Astrocyte (in vitro differentiated cells and primary cell): ENCODE results near the gene PLA2G2F. TPM values are rescaled to one million over a fixed set of nuclear protein-coding genes. Genes with fewer than 3 reads are reported as not detected.

Source experiments
- DNase-seq: peaks from one replicate; pipeline ENCODE4 v3.0.0-alpha.2; 2010; ENCODE audit warnings: low read depth
- FAIRE-seq: peaks from 2 replicates; lab custom pipeline; 2011; peaks lifted over from hg19 to GRCh38; lab: Jason Lieb, UNC
- H2AFZ ChIP-seq: 2 replicates; pipeline ENCODE4 v1.6.0; 2012; ENCODE audit warnings: low read depth, low read length, inconsistent platforms
- H3K27ac ChIP-seq: 2 replicates; pipeline ENCODE4 v1.5.1; 2011; ENCODE audit warnings: low read depth, low read length, inconsistent platforms
- H3K27me3 ChIP-seq: 2 replicates; pipeline ENCODE4 v1.6.0; 2011; ENCODE audit warnings: low read length, inconsistent platforms; ENCODE audit not compliant: insufficient read depth
- H3K36me3 ChIP-seq: 2 replicates; pipeline ENCODE4 v1.5.1; 2011; ENCODE audit warnings: low read length, inconsistent platforms; ENCODE audit not compliant: insufficient read depth
- H3K4me1 ChIP-seq: 2 replicates; pipeline ENCODE4 v1.5.1; 2011; ENCODE audit warnings: low read length, inconsistent platforms; ENCODE audit not compliant: insufficient read depth
- H3K4me2 ChIP-seq: 2 replicates; pipeline ENCODE4 v1.6.0; 2012; ENCODE audit warnings: low read length, inconsistent platforms
- H3K4me3 ChIP-seq: 2 replicates; pipeline ENCODE4 v1.5.1; 2011; ENCODE audit warnings: low read depth, mild to moderate bottlenecking, low read length, inconsistent platforms; ENCODE audit not compliant: insufficient read depth
- H3K79me2 ChIP-seq: 2 replicates; pipeline ENCODE4 v1.6.0; 2012; ENCODE audit warnings: mild to moderate bottlenecking, low read length, inconsistent platforms; ENCODE audit not compliant: insufficient read depth
- H3K9ac ChIP-seq: 2 replicates; pipeline ENCODE4 v1.6.0; 2012; ENCODE audit warnings: mild to moderate bottlenecking, low read length, inconsistent platforms
- H3K9me3 ChIP-seq: 2 replicates; pipeline ENCODE4 v1.5.1; 2012; ENCODE audit warnings: low read depth, mild to moderate bottlenecking, low read length, inconsistent platforms; ENCODE audit not compliant: insufficient read depth
- H4K20me1 ChIP-seq: 2 replicates; pipeline ENCODE4 v1.6.0; 2012; ENCODE audit warnings: low read length, inconsistent platforms; ENCODE audit not compliant: insufficient read depth
- H3K27ac Mint-ChIP-seq: one replicate; pipeline ENCODE4 v1.8.0; 2021; ENCODE audit warnings: mild to moderate bottlenecking, mixed read lengths; ENCODE audit not compliant: unreplicated experiment
- H3K27me3 Mint-ChIP-seq: one replicate; pipeline ENCODE4 v1.8.0; 2021; ENCODE audit warnings: low read depth, mixed read lengths; ENCODE audit not compliant: unreplicated experiment
- H3K36me3 Mint-ChIP-seq: one replicate; pipeline ENCODE4 v1.8.0; 2021; ENCODE audit warnings: low read depth, mixed read lengths; ENCODE audit not compliant: unreplicated experiment
- H3K4me1 Mint-ChIP-seq: one replicate; pipeline ENCODE4 v1.8.0; 2021; ENCODE audit warnings: low read depth, mixed read lengths; ENCODE audit not compliant: unreplicated experiment
- H3K4me3 Mint-ChIP-seq: one replicate; pipeline ENCODE4 v1.8.0; 2021; ENCODE audit warnings: mild to moderate bottlenecking, moderate library complexity, mixed read lengths; ENCODE audit not compliant: unreplicated experiment
- H3K9me3 Mint-ChIP-seq: one replicate; pipeline ENCODE4 v1.8.0; 2021; ENCODE audit warnings: mild to moderate bottlenecking, mixed read lengths; ENCODE audit not compliant: unreplicated experiment
- EZH2 ChIP-seq: IDR thresholded peaks from 2 replicates; pipeline ENCODE4 v1.6.1; 2012; ENCODE audit warnings: mild to moderate bottlenecking, low read length, inconsistent platforms; ENCODE audit not compliant: insufficient read depth
- total RNA-seq: library from RNA; stranded (reverse); gene quantifications from 2 replicates; pipeline ENCODE4 v1.2.1, GENCODE V29; 2021
- TF ChIP-seq, protein P1 (sequence below): IDR thresholded peaks from 2 replicates; pipeline ENCODE4 v1.5.1; 2011; ENCODE audit warnings: low read depth, mild to moderate bottlenecking, inconsistent platforms, low read length, moderate library complexity; ENCODE audit not compliant: insufficient read depth

The PLA2G2F gene
- total RNA-seq, 1 donor from 2014 or later, result 0.23 TPM

DNA sequence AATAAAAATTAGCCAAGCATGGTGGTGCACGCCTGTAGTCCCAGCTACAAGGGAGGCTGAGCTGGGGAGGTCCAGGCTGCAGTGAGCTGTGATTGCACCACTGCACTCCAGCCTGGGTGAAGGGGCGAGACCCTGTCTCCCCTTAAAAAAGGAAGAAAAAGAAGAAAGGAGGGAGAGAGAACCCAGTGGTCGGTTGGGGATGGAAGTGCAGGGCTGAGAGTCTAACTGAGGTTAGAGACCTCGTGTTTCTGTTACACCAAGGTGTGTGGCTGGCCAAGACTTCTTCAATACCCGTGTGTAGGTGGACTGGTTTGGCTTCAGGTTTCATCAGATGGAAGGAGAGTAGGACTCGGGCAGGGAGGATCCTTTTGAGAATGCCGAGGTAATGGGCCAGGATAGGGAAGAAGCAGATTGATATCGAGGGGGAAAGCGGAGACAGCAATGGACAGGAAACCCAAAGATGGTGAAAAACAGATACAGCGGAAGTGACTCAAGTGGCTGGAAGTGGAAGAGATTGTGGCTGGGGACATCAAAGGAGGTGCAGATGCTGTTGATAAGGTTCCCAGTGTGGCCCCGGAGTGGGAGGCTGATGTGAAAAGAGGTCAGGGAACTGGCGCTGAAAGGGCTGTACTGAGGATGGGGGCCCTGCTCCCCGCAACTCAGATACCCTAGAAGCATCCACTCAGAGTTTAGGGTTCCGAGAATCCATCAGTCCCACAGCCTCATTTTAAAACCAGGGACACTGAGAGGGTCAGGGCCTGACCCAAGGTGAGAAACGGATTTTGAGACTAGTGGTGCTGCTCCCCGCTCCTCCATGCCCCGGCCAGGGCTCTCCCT lies 46.1 kb downstream of the PLA2G2F start:
- Histone ChIP-seq H3K4me3 (no peak overlapping the region), H3K27ac (no peak overlapping the region), H2AFZ (peak overlapping the region; percentile 56), H3K4me1 (peaks cover 7% of the 10 kb centered on the region), H3K9ac (no peak overlapping the region), H3K36me3 (no peaks in the 10 kb centered on the region), H4K20me1 (no peaks in the 10 kb centered on the region), H3K27me3 (peaks cover 42% of the 10 kb centered on the region), H3K9me3 (no peaks in the 10 kb centered on the region), H3K79me2 (no peaks in the 10 kb centered on the region), H3K4me2 (no peak overlapping the region)
- H3K36me3 Mint-ChIP-seq, result peaks cover 2% of the 10 kb centered on the region
- H3K4me3 Mint-ChIP-seq, result peak overlapping the region; percentile 68
- TF ChIP-seq, protein P1, sequence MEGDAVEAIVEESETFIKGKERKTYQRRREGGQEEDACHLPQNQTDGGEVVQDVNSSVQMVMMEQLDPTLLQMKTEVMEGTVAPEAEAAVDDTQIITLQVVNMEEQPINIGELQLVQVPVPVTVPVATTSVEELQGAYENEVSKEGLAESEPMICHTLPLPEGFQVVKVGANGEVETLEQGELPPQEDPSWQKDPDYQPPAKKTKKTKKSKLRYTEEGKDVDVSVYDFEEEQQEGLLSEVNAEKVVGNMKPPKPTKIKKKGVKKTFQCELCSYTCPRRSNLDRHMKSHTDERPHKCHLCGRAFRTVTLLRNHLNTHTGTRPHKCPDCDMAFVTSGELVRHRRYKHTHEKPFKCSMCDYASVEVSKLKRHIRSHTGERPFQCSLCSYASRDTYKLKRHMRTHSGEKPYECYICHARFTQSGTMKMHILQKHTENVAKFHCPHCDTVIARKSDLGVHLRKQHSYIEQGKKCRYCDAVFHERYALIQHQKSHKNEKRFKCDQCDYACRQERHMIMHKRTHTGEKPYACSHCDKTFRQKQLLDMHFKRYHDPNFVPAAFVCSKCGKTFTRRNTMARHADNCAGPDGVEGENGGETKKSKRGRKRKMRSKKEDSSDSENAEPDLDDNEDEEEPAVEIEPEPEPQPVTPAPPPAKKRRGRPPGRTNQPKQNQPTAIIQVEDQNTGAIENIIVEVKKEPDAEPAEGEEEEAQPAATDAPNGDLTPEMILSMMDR, result no peak
- no peak for TF ChIP-seq EZH2
- peaks cover 9% of the 10 kb centered on the region for H3K4me1 Mint-ChIP-seq
- FAIRE-seq (no peak), DNase-seq (no peak)
- peak overlapping the region; percentile 20 for H3K27ac Mint-ChIP-seq
- peaks cover 77% of the 10 kb centered on the region for H3K27me3 Mint-ChIP-seq
- peaks cover 11% of the 10 kb centered on the region for H3K9me3 Mint-ChIP-seq

DNA sequence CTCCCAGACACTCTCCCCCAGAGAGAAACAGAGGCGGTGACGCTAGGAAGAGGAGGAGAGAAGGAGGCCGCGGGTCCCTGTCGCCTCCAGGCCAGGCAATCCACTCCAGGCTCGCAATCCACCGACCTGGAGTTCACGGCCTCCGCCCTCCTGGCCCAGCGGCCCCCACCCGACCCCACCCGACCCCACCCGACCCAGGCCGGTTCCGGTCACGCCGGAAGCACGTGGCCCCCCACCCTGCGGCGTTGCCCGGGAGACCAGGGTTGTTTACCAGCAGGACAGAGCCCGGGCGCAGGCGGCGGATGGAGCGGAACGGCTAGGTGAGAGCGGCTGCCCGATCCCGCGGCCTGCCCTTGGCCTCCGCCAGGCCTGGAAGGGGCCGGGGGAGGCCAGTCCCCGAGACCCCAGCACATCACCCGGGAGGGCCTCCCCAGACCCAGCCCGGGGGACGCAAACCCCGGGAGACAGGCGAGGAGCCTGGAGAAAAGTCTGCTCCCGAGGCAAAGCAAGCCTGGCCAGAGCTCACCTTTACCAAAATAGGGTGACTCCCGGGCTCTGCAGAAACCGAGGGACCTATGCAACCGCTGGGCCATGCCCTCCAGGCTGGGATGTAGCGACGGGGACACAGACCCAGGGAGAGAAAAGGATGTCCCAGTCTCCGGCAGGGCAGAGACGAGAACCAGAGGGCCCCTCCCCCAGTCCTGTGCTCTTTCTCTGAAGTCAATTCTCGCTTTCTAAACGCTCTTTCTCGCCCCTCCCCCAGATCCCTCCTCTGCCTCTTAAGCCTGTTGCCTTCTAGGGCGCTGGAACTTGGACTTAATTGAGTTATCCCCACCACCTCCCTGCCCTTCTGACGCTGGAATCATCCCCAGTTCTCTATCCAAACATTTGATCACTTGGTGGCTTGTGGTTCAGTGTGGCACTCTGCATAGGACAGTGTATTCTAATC lies 47.0 kb downstream of the PLA2G2F start, which contains the start of the genes PLA2G2C and UBXN10:
TSS of gene PLA2G2C (minus strand) at position 685 of the 949 bp plus-strand sequence. CDS start 9,155 bp downstream, outside the sequence.
TSS of gene UBXN10 (plus strand) at position 263 of the 949 bp plus-strand sequence. CDS start 4,466 bp downstream, outside the sequence.
- H3K27me3 Mint-ChIP-seq, result peaks cover 77% of the 10 kb centered on the region
- FAIRE-seq, result no peak
- Histone ChIP-seq H3K36me3 (no peaks in the 10 kb centered on the region), H3K9ac (peak within 1 kb of the TSS; percentile 43), H4K20me1 (no peaks in the 10 kb centered on the region), H3K4me3 (peak within 1 kb of the TSS; percentile 39), H2AFZ (peak within 1 kb of the TSS; percentile 69), H3K27ac (no peak within 1 kb of the TSS), H3K27me3 (peaks cover 44% of the 10 kb centered on the region), H3K9me3 (no peaks in the 10 kb centered on the region), H3K79me2 (no peaks in the 10 kb centered on the region), H3K4me2 (peak within 1 kb of the TSS; percentile 83), H3K4me1 (peaks cover 7% of the 10 kb centered on the region)
- H3K36me3 Mint-ChIP-seq, result peaks cover 2% of the 10 kb centered on the region
- peak within 1 kb of the TSS; percentile 20 for H3K27ac Mint-ChIP-seq
- H3K9me3 Mint-ChIP-seq, result peaks cover 12% of the 10 kb centered on the region
- peaks cover 9% of the 10 kb centered on the region for H3K4me1 Mint-ChIP-seq
- TF ChIP-seq EZH2, result peak; percentile 82
- TF ChIP-seq, protein P1, result no peak
- H3K4me3 Mint-ChIP-seq, result peak within 1 kb of the TSS; percentile 80
- DNase-seq, result no peak
